HEK293 (cell line): ENCODE results near the gene SF3B4.
A peak's percentile ranks its signal among the peaks of the same experiment; 100 is the strongest.

Experiments
- CTCF ChIP-seq: fragments of 450-650 bp; formaldehyde crosslinking; IDR thresholded peaks from 2 replicates; pipeline ENCODE4 v1.5.1; 2016; ENCODE audit warnings: missing biosample characterization, missing genetic modification characterization
- ELK4 ChIP-seq: IDR thresholded peaks from 2 replicates; pipeline ENCODE4 v1.6.1; 2011; ENCODE audit warnings: mild to moderate bottlenecking, low read depth, low read length, borderline replicate concordance
- SCRT1 ChIP-seq: fragments of 450-650 bp; formaldehyde crosslinking; IDR thresholded peaks from 2 replicates; pipeline ENCODE4 v1.5.1; 2016; ENCODE audit warnings: missing biosample characterization, missing genetic modification characterization, borderline replicate concordance
- SP2 ChIP-seq: fragments of 450-650 bp; formaldehyde crosslinking; IDR thresholded peaks from 2 replicates; pipeline ENCODE4 v1.5.1; 2016; ENCODE audit warnings: missing biosample characterization, missing genetic modification characterization
- WT1 ChIP-seq: fragments of 450-650 bp; formaldehyde crosslinking; IDR thresholded peaks from 2 replicates; pipeline ENCODE4 v1.5.1; 2016; ENCODE audit warnings: missing biosample characterization, missing genetic modification characterization

DNA sequence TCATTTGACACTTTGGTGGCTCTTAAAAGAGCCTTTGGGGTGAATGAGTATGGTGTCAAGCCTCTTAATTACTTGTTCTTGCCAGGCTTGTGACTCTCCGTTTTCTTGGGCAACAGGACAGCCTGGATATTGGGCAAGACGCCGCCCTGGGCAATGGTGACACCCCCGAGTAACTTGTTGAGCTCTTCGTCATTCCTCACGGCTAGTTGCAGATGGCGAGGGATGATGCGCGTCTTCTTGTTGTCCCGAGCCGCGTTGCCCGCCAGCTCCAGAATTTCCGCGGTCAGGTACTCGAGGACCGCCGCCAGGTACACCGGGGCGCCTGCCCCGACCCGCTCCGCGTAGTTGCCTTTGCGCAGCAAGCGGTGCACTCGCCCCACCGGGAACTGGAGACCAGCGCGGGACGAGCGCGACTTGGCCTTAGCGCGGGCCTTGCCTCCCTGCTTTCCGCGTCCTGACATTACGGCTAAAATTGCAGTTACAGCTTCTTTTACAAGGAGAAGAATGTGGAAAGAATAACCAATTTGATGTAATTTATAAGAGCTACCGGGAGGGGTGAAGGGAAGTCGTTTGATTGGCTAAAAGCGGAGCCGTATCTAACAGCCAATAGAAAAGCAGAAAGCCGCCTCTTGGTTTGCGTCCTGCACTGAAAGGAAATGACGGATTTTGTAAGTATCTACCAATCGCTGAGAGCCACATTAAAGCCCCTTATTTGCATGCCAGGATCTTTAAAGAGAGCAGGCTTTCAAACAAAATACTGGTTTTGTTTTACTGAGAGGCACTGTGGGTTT is 40.0 kb downstream of the SF3B4 start:
- TF ChIP-seq CTCF (tag by site-specific recombination) (no peak), ELK4 (no peak; the same call in 1 of the 2 replicates), WT1 (tag by site-specific recombination) (no peak), SCRT1 (tag by site-specific recombination) (peak; percentile 99), SP2 (peak; percentile 88)
